ENCODE results near the gene STPG1.

The STPG1 gene

DNA sequence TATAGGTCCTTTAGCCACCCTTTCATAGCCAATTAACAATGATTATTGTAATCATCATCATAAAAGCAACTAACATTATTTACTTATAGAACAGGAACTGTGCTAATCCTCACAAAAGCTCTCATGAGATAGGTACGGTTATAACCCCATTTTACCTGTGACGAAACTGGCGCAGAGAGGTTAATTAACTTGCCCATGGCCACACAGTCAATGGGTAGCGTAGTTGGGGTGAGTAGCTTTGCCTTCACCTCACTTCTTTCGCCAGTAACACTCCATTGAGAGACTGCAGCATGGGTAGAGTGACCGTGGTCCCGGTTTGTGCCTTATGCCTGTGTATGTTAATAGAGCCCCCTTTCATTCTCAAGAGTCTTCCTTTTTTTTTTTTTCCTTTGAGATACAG is 12.3 kb upstream of the STPG1 start:
- DNase-seq, result no peak

GRCh38 chr1:24425441-24425840 is 11.9 kb upstream of the STPG1 start:
- DNase-seq, result no peak

DNA sequence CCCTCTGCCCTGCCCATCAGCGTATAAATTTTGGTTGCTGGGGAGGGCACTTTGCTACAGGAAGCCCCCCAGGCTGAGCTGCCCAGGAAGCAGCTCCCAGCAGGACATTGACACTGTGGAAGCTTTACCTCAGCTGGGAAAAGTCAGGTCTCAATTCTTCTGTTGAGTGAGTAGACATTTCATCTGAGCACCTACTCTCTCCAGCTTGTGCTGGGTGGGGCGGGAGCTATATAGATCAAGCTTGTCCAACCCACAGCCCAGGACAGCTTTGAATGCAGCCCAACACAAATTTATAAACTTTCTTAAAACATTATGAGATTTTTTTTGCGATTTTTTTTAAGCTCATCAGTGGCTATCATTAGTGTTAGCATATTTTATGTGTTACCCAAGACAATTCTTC is 11.4 kb upstream of the STPG1 start:
- no peak for DNase-seq

DNA sequence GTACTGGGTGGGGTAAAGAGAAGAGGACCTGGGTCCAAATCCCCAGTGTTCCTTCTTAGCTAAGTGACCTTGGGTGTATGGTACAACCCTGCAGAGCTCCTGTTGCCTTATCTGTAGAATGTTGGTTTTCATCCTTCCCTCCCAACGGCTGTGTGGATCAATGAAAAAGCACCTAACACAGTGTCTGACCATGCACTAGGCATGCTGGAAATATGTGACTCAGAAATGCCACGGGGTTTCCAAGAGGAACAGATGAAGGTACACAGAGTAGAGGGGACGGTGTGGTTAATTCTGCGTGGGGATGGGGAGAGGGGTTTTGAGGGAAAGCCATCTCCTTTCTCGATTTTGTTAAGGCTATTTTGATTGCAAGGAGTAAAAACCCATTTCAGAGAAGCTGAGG is 10.6 kb upstream of the STPG1 start:
- no peak for DNase-seq

DNA sequence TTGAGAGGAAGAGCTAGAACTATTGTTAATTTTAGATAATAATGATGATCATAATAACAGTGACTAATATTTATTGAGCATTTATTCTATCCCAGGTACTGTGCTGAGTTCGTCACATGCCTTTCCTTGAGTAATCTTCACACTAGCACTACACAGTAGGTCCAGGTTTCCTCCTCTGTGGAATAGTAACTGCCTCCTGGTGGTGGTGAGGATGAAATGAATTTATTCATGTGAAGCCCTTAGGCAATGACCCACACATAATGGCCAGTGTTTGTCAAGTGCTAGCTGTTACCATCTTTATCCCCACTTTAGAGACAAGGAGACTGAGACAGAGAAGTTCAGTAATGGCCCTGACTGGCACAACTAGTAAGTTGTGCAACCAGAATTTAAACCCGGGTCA is 7.9 kb upstream of the STPG1 start:
- DNase-seq, result no peak

GRCh38 chr1:24420547-24420946 is 7.0 kb upstream of the STPG1 start:
- DNase-seq, result no peak

DNA sequence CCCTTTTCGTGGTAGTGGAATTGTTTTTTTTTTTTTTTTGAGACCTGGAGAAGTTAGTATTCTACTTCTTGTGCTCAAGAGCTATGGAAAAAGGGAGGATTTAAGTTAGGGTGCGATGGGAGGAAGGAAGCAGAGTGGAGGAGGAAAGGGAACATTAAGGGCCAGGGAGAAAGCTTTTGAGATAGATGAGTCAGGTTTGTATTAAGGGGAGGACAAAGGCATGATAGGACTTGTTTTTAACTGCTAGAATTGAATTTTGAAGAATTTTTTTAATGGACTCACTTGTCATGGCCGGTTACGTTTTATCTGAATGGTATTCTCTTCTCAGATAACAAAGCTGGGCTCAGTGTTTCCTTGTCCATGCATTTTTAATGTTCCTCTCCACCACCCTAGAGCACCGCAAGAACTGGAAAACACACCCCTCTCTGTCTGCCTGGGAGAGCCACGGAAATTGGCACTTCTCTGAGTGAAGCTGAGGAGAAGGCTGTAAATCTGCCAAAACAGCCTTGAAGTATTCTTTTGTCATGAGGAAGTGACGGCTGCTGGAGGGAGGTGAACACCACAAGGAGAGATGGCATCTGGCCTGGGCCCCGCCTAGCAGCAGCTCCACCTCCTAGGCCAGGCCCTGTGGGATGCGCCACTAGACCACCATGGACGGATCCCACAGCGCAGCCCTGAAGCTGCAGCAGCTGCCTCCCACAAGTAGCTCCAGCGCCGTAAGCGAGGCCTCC is 5.5 kb upstream of the STPG1 start:
- no peak for DNase-seq

- DNase-seq, result no peak
Observed at GRCh38 chr1:24417681-24418080, 4.1 kb upstream of the STPG1 start.

DNA sequence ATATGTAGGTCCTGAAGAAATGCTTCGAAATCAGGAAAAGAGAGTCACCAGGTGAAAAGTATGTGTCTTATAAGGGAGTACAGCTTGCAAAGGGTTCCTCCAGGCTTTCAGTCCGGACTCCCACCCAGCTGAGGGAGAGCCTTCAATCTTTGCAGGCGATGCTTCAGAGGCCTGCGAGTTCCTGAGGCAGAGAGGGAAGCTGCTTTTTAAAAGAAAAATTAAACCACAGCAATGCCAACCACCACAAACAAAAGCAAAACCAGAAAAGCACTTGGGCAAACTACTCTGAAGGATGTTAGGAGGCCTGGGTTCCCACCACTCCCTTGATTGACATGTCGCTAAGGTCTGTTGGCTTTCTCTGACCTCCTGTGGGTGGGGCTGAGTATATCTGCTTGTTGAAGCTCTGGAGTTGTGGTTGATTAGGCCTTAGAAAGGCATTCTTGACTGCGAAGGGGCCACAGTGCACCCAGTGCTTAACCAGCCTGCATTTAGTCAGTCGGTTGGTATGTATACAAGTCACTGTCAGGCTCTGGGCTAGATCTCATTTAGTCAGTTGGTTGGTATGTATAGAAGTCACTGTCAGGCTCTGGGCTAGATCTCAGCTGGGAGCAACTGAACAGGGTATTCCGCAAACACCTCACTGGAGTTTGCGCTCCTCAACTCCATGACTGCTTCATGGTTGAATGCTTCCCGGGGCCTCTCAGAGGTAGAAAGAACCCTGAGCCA is 3.2 kb upstream of the STPG1 start:
- DNase-seq, result no peak

DNA sequence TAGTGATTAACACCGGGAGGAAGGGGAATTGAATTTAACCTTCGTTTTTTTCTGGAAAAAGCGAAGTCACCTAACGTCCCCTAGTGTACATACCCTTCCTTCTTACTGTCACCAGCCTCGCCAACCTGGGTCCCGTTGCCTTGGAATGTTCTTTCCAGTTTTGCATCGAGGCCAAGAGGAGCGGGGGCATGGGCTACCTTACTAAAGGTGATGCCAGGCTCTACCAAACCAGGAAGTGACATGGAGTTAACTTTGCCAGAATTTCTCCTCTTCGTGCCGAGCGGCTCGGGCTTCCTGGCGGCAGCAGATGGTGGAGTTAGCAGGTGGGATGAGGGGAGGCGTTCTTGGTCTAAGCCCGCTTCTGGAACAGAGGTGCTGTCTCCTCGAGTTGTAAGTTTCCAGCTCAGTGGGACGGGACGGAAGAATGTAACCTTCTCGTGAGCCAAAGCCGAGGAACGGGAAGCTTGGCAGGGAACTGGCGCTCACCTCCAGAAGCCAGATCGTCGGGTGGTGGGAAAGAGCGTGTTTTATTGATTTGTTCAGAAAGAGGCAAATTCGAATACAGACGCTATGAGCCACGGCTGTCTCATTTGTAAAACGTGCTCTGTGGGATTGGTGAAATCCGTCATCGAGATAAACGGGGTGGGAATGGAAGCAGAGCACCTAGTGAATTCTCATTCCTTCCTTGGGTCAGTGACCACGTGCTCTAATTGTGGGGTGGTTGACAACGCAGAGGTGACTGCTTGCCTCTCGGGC is 2.5 kb upstream of the STPG1 start:
- no peak for DNase-seq

DNA sequence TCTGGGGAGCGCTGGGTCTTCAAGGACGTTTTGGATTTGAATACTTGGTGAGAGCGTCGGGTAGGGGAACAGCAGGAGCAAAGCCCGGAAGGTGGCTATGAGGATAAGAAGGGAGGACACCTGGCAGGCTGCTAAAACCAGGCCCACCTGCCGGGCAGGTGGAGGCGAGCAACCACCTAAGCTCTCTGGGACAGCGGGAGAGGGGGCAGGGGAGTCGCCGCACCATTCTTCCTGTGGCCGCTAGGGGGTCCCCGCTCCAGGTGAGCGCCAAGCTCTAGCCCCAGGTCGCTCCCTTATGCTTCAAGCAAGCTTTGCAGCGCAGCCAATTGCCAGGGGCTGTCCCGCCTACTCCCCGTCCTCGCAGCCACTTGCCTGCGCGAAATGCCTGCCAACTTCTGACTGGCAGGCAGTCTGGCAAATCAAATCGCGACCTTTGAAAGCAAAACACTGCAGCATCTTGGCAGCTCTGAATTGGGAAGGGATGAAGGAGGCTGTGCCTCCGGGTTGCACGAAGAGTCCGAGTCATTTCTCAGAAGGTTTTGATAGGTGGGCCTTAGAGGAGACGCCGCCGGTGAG is 1.8 kb upstream of the STPG1 start, which contains the start of gene NIPAL3:
NIPAL3 (plus strand) TSS at position 469 of the 576 bp plus-strand sequence. CDS start 3,746 bp downstream, outside the sequence.
- DNase-seq, result peak; percentile 94

GRCh38 chr1:24414775-24415333 is 1.3 kb upstream of the STPG1 start:
- no peak for DNase-seq

GRCh38 chr1:24412408-24412807 is 1.2 kb downstream of the STPG1 start:
- DNase-seq, result no peak

DNA sequence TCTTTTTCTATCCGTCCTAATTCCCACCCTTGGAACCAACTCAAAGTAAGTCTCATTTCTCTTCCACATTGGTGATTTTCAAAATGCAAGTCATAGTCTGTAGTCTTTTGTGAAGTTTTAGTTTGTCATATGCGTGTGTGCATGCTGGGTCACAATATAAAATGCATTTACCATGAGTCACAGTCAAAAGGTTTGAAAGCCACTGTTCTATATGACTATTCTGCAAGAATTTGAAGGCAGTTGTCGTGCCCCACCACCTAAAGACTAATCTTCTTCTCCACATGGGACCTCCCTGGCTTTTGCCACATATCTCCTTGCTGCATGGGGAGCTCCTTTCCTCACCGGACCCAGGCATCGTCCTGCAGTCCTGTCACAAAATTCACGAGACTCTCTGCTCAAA is 1.6 kb downstream of the STPG1 start:
- no peak for DNase-seq

DNA sequence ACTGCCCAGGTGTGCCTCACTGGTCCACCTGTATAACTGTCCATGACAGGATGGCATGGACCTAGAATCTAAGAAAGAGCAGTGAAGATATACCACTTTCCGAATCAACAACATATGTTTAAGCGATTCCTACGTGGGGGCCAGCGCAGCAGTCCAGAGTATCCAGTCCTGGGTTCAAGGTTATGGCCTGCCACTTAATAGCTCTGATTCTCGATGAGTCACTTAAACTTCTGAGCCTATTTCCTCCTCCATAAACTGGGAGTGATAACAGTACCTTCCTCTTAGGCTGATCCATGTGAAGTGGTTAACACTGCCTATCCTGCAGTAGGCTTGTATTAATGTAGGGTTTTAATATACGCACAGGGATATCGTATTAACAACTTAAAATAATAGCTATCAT is 2.8 kb downstream of the STPG1 start:
- DNase-seq, result no peak

GRCh38 chr1:24409535-24409934 is 4.0 kb downstream of the STPG1 start:
- no peak for DNase-seq

- no peak for DNase-seq
Observed at GRCh38 chr1:24406788-24407187, 6.8 kb downstream of the STPG1 start.

- DNase-seq, result no peak
Observed at GRCh38 chr1:24403806-24404205, 9.8 kb downstream of the STPG1 start.

DNA sequence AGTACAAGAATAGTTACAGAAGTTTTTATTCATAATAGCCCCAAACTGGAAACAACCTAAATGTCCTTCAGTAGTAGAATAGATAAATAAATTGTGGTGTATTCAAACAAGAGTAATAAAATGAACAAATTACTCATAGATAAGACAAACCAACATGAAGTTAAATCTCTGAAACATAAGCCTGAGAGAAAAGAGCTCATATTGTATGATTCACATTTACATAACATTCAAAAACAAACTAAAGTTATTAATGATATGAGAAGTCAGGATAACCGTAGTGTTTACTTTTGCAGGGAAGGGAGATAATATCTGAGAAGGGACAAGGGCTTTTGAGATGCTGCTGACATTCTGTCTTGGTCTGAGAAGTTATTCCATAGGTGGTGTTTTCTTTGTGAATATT is 13.5 kb downstream of the STPG1 start:
- DNase-seq, result no peak

- no peak for DNase-seq
Observed at GRCh38 chr1:24393892-24394291, 19.7 kb downstream of the STPG1 start.

DNA sequence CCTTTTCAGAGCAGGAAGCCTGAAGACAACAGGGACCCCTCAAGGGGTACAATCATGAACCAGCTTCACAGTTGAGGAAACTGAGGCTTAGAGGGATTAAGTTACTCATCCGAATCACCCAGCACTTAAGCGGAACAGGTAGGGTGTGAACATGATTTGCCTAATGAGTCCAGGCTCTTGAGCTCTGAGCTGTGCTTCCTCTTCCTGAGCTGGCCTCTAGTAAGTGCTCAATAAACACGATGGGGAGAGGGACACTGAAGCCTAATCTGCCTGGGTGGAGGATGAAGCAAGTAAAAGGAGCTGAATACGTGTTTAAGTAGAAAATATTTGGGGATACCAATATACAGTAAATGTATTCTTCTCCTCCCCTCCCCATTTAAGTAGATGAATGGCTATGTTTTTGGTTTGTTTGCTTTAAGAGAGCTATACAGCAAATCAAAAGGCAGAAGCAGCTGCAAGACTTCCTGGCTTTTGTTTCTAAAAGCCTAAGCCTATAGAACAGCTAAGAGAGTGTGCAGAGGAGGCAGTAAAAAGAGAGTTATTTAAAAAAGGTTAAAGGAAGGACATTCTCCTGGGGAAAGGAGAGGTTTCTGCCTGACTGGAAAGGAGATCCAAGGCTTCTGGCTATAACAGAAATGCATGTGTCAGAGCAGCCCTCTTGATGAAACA is 20.5 kb downstream of the STPG1 start:
- DNase-seq, result no peak

DNA sequence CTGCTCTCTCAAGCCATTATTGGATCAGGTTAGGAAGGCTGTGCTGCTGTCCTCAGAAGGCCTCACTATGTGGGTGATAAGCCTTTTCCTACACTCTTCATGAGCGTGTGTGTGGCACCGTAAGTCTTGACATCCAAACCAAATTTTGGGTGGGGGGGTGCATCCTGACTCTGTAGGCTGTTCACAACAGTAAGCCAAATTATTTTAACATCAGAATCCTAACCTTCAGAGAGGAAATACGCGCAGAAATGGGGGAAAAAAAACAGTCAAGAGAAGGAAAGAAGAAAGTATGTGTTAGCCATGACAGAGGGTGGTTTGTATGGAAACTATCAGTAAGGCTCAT is 21.0 kb downstream of the STPG1 start:
- DNase-seq, result no peak

All from NCI-H1417 treated with DMSO at 0.1 percent for 48 hours (cell line).